Activated CD4-positive, CD25-positive, alpha-beta regulatory T cell treated with anti-CD3 and anti-CD28 coated beads, Interleukin-2, amount 50 U/mL, for 16 hours (primary cell): ENCODE measurements around the gene CRY2.
"Not testable (repeated sequence)": the region's sequence is repeated elsewhere in the genome, so short reads cannot be mapped to it uniquely, and the experiment has no call there.

Source experiments
- DNase-seq: peaks from one replicate; pipeline ENCODE4 v3.0.0-alpha.2; 2020; ENCODE audit warnings: low read depth, low spot score

Gene CRY2

GRCh38 chr11:45846974-45847910 lies at the start of gene CRY2:
Gene CRY2 (plus strand): TSS chr11:45847475. CDS start chr11:45847491, 16 bp downstream.
- DNase-seq = peak; percentile 99

DNA sequence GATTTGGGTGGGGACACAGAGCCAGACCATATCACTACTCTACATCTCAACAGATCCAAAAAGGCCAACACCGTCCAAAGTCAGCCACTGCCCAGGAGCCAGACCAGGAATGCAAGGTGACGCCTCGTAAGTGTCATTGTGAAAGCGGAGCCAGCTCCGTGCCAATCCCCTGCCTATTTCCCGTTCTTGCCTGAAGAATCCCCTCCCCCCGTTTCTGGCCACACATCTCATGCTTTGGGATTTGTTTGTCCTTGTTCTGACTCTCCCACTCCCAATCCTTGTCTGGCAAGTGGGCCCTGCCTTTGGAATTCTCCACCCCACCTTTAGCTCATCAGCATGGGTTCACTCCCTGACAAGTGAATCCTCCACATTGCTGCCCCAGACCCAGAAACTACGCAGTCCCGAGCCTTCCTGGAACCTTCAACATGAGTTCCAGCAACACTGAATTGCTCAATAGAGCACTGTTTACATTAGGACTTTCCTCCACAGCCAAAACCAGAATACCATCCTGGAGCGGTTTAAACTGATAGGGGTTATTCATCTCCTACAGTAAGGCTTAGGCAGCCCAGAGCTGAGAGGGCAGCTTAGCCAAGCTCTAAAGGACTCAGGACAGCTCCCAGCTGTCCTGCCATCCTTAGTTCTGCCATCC lies 48.4 kb upstream of the CRY2 start:
- no peak for DNase-seq

DNA sequence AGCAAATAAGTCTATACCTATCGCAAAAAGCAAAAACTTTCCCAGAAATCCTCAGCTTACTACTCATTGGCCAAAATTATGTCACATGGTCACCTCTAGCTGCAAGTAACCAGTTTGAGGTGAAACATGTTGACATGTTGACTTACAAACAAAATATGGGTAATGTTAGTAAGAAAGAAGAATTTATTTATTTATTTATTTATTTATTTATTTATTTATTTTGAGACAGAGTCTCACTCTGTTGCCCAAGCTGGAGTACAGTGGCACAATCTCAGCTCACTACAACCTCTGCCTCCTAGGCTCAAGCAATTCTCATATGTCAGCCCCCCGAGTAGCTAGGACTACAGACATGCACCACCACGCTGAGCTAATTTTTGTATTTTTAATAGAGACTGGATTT lies 47.7 kb upstream of the CRY2 start:
- no peak for DNase-seq

DNA sequence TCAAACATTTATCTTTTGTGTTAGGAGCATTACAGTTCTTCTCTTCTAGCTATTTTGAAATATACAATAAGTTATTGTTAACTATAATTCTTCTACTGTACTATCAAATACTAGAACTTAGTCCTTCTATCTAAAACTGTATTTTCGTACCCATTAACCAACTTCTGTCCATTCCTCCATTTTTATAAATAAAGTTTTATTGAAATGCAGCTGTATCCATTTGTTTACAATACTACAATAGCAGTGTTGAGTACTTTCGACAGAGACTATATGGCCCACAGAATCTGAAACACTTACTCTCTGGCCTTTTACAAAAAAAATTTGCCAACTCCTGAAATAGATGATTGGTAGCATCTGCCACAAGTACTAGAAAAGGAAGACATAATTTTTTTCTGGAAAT lies 47.0 kb upstream of the CRY2 start:
- no peak for DNase-seq

GRCh38 chr11:45801723-45802315 lies 45.5 kb upstream of the CRY2 start:
- DNase-seq = no peak

- DNase-seq = no peak
Observed at GRCh38 chr11:45802531-45803317, 44.6 kb upstream of the CRY2 start.

- DNase-seq = no peak
Observed at GRCh38 chr11:45803971-45804760, 43.1 kb upstream of the CRY2 start.

GRCh38 chr11:45804761-45805304 lies 42.4 kb upstream of the CRY2 start, which contains the start of gene SLC35C1:
Gene SLC35C1 (plus strand): TSS chr11:45805149. CDS start chr11:45805802, 653 bp downstream.
- DNase-seq = peak; percentile 91

DNA sequence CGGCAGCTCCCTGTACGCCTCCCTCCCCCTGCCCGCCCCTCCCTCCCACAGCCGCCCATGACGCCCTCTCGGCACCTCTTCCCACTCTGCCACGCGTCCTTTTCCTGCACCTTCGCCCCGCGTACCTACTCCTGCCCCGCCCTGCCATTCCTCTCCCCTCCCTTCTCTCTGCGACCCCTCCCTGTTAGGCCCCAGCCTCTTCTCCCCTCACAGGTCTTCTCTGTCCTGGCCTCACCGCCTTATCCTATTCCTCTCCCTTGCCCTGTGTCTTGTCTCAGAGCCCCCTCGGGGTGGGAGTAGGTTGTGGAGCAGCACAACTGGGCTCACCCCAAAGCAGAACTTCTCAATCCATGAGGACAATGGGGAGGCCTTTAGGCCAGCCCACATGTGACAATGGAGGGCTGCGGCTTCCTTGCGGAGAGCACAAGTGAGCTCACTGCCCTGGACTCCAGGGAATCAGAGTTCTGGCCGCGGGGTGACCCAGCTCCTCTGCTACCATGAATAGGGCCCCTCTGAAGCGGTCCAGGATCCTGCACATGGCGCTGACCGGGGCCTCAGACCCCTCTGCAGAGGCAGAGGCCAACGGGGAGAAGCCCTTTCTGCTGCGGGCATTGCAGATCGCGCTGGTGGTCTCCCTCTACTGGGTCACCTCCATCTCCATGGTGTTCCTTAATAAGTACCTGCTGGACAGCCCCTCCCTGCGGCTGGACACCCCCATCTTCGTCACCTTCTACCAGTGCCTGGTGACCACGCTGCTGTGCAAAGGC lies 41.8 kb upstream of the CRY2 start:
- no peak for DNase-seq

- DNase-seq = no peak
Observed at GRCh38 chr11:45806072-45806933, 41.0 kb upstream of the CRY2 start.

- DNase-seq = no peak
Observed at GRCh38 chr11:45806937-45807791, 40.1 kb upstream of the CRY2 start.

DNA sequence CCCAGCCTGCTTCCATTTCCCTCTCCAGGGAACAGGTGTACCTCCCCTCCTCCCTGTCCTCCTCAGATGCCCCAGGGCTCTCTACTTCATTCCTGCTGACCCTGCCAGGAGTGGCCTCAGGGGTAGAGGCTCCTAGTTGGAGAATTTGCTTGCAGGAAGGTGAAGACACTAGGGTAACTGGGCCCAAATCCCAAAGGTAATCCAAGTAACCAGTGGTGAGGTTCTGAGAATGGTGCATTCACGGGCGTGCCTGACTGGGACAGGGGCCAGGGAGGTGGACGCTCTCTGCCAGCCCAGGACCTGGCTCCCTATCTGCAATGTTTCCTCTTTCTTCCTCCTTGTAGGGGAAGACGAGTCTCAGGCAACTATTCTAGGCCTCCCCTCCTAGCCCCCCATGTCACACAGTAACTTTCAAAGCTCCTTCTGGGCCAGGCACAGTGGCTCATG lies 39.5 kb upstream of the CRY2 start:
- DNase-seq = no peak

GRCh38 chr11:45808427-45808826 lies 38.8 kb upstream of the CRY2 start:
- not testable (repeated sequence) for DNase-seq

- DNase-seq = no peak
Observed at GRCh38 chr11:45809456-45810395, 37.5 kb upstream of the CRY2 start.

GRCh38 chr11:45810431-45811108 lies 36.7 kb upstream of the CRY2 start:
- no peak for DNase-seq

GRCh38 chr11:45811109-45811435 lies 36.2 kb upstream of the CRY2 start:
- DNase-seq = no peak
